ENCODE data around the gene MICU1.
"Not testable (repeated sequence)": the region's sequence is repeated elsewhere in the genome, so short reads cannot be mapped to it uniquely, and the experiment has no call there.

MICU1 gene

GRCh38 chr10:72459301-72459700, 166.6 kb downstream of the MICU1 start:
- DNase-seq (ENCODE audit: low read depth in 1 of 2, low spot score in 1 of 2), result no peak

- DNase-seq (ENCODE audit: low read depth in 1 of 2, low spot score in 1 of 2), result no peak
These were observed 169.8 kb downstream of the MICU1 start for GRCh38 chr10:72455889-72456595.

GRCh38 chr10:72449941-72450441, 175.9 kb downstream of the MICU1 start:
- no peak for DNase-seq (ENCODE audit: low read depth in 1 of 2, low spot score in 1 of 2)

- DNase-seq (ENCODE audit: low read depth in 1 of 2, low spot score in 1 of 2), result no peak
These were observed 180.0 kb downstream of the MICU1 start for GRCh38 chr10:72445851-72446250.

GRCh38 chr10:72442969-72443368, 182.9 kb downstream of the MICU1 start:
- not testable (repeated sequence) for DNase-seq (ENCODE audit: low read depth in 1 of 2, low spot score in 1 of 2)

- DNase-seq (ENCODE audit: low read depth in 1 of 2, low spot score in 1 of 2), result no peak
These were observed 190.3 kb downstream of the MICU1 start for GRCh38 chr10:72435570-72435969.

GRCh38 chr10:72430936-72431335, 194.9 kb downstream of the MICU1 start:
- DNase-seq (ENCODE audit: low read depth in 1 of 2, low spot score in 1 of 2), result not testable (repeated sequence)

GRCh38 chr10:72429931-72430330, 195.9 kb downstream of the MICU1 start:
- DNase-seq (ENCODE audit: low read depth in 1 of 2, low spot score in 1 of 2), result no peak

GRCh38 chr10:72426986-72427385, 198.9 kb downstream of the MICU1 start:
- no peak for DNase-seq (ENCODE audit: low read depth in 1 of 2, low spot score in 1 of 2)

- no peak for DNase-seq (ENCODE audit: low read depth in 1 of 2, low spot score in 1 of 2)
These were observed 200.7 kb downstream of the MICU1 start for GRCh38 chr10:72425133-72425532.

- DNase-seq (ENCODE audit: low read depth in 1 of 2, low spot score in 1 of 2), result no peak
These were observed 201.3 kb downstream of the MICU1 start for GRCh38 chr10:72424561-72424960.

GRCh38 chr10:72423426-72423825, 202.5 kb downstream of the MICU1 start:
- no peak for DNase-seq (ENCODE audit: low read depth in 1 of 2, low spot score in 1 of 2)

- DNase-seq (ENCODE audit: low read depth in 1 of 2, low spot score in 1 of 2), result no peak
These were observed 203.9 kb downstream of the MICU1 start for GRCh38 chr10:72421885-72422540.

- no peak for DNase-seq (ENCODE audit: low read depth in 1 of 2, low spot score in 1 of 2)
These were observed 206.6 kb downstream of the MICU1 start for GRCh38 chr10:72419241-72419640.

GRCh38 chr10:72418679-72419078, 207.2 kb downstream of the MICU1 start:
- DNase-seq (ENCODE audit: low read depth in 1 of 2, low spot score in 1 of 2), result no peak

GRCh38 chr10:72417971-72418370, 207.9 kb downstream of the MICU1 start:
- no peak for DNase-seq (ENCODE audit: low read depth in 1 of 2, low spot score in 1 of 2)

- DNase-seq (ENCODE audit: low read depth in 1 of 2, low spot score in 1 of 2), result no peak
These were observed 209.2 kb downstream of the MICU1 start for GRCh38 chr10:72416661-72417060.

- no peak for DNase-seq (ENCODE audit: low read depth in 1 of 2, low spot score in 1 of 2)
These were observed 211.2 kb downstream of the MICU1 start for GRCh38 chr10:72414642-72415041.

GRCh38 chr10:72409167-72409566, 216.7 kb downstream of the MICU1 start:
- no peak for DNase-seq (ENCODE audit: low read depth in 1 of 2, low spot score in 1 of 2)

- DNase-seq (ENCODE audit: low read depth in 1 of 2, low spot score in 1 of 2), result no peak
These were observed 217.8 kb downstream of the MICU1 start for GRCh38 chr10:72407927-72408600.

GRCh38 chr10:72407471-72407870, 218.4 kb downstream of the MICU1 start:
- DNase-seq (ENCODE audit: low read depth in 1 of 2, low spot score in 1 of 2), result no peak

- not testable (repeated sequence) for DNase-seq (ENCODE audit: low read depth in 1 of 2, low spot score in 1 of 2)
These were observed 230.3 kb downstream of the MICU1 start for GRCh38 chr10:72395581-72395980.
